HT-29 (cell line): ENCODE data around the gene MTMR10. TPM values are rescaled to one million over a fixed set of nuclear protein-coding genes. Genes with fewer than 3 reads are reported as not detected.

ENCODE experiments used
- DNase-seq: peaks from one replicate; pipeline ENCODE4 v3.0.0-alpha.2; 2015; ENCODE audit warnings: low spot score
- total RNA-seq: library from RNA; depleted of rRNA; stranded (reverse); fragments of >200 nt; shearing (Covaris generic); gene quantifications from 2 replicates; pipeline ENCODE4 v1.2.3, GENCODE V29; 2014; rRNA removed

The MTMR10 gene, protein sequence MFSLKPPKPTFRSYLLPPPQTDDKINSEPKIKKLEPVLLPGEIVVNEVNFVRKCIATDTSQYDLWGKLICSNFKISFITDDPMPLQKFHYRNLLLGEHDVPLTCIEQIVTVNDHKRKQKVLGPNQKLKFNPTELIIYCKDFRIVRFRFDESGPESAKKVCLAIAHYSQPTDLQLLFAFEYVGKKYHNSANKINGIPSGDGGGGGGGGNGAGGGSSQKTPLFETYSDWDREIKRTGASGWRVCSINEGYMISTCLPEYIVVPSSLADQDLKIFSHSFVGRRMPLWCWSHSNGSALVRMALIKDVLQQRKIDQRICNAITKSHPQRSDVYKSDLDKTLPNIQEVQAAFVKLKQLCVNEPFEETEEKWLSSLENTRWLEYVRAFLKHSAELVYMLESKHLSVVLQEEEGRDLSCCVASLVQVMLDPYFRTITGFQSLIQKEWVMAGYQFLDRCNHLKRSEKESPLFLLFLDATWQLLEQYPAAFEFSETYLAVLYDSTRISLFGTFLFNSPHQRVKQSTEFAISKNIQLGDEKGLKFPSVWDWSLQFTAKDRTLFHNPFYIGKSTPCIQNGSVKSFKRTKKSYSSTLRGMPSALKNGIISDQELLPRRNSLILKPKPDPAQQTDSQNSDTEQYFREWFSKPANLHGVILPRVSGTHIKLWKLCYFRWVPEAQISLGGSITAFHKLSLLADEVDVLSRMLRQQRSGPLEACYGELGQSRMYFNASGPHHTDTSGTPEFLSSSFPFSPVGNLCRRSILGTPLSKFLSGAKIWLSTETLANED
- total RNA-seq, result 18.8 and 24.6 TPM in 2 replicates

DNA sequence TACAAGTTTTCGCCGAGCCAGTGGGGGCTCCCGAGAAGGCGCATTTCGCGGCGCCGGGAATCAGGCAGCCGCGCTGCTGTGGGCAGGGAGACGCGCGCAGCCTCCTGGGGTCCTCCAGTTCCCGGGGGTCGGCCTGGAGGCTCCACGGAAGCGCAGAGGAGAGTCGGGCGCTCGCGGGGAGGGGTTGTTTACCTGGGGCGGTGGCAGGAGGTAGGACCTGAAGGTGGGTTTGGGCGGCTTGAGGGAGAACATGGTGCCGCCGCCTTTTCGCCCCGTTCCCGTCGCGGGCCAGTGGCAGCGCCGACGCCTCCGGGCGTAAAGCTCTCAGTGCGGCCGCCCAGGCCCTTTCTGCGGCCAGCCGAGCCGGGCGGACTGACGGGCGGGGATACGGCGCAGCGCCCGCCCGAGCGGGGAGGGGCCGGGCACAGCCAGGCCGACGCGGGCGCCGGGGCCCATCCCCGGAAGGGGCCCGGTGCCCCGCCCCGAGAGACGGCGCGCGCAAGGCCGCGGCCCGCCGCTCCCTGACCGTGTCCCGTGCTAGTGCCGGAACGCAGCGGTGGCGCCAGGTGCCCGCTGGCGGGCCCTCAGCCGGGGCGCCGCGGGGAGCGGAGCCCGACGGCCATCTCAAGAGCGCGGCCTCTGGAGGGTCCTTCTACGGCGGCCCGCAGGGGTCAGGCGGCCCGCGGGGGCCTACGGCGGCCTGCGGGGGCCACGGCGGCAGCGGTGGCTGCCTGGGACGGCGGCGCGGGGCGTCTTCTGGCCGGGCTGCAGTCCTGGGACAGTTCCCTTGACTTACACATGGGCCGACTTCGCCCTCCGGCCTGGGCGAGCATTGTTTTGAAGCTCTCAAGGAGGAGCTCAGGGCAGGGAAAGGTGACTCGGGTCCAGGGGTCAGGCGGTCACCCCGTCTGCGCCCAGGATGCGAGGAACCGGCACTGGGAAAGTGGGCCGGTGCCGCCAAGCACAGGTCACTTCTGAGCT is at the start of gene MTMR10:
Gene MTMR10 (minus strand): TSS at position 374 of the 981 bp plus-strand sequence. CDS start 122 bp downstream, at position 252.
- DNase-seq, result peak; percentile 93

DNA sequence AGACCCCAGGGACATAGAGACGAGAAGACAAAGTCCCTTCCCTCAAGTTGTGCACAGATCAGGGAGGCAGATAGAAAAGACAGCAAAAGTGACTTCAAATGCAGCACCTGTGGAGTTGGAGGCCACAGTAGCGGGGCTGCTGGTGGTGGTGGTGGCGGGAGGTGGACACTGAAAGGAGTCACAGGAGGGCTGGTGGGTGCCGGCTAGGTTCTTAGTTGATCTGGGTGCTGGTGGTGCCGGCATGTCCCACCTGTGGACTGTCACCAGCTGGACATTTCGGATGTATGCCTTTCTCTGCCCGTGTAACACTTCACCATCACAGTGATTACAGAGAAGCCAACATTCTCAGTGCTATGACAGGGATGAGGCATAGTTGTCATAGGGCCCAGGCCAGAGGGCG is 49.2 kb upstream of the MTMR10 start:
- DNase-seq, result no peak

DNA sequence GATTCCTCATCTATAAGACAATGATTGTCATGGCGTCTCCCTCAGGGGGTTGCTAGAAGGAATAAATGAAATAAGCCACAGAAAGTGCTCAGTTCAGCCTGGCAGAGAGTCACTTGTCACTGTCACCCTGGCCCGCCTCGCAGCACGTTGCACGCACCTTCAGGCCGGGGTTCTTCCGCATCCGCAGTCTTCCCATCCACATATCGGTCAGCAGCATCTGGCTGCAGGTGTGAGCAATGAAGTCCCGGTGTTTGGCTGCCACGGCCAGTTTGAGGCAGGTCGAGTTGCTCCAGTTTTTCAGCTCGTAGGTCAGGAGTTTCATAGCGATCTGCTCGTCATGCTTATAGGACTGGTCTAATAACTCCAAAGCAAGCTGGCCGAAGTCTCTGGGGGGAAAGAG is 48.5 kb upstream of the MTMR10 start:
- DNase-seq, result no peak

DNA sequence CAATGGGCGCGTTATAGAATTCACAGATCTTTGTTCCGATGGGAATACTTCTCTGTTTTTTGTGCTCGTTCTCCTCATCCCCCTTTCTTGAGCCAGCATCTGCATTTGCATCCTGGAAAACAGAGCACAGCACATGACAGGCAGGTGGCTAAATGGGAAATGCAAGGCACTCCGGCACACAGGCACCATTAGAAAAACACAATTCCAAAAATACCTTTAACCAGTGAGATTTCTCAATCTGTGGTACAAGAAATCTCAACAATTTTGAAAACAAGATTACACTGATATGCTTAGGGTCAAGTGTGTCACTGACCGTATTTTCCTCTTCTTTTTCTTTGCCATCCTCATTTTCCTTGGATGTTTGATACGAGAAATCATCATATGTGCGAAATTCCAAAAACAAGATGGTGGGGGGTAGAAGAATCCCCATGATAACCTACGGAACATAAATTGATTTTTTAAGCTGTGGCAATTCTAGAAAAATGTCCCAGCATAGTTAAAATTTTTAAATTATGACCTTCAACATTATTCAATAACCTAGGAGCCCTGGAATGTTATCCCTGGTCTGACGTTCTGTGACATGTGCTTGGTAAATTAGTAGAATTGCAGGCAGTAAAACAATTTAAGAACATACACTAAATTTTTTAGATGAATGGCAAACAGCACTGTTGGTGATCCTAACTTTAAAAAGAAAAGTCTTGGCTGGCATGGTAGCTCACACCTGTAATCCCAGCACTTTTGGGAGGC is 46.5 kb upstream of the MTMR10 start:
- no peak for DNase-seq

DNA sequence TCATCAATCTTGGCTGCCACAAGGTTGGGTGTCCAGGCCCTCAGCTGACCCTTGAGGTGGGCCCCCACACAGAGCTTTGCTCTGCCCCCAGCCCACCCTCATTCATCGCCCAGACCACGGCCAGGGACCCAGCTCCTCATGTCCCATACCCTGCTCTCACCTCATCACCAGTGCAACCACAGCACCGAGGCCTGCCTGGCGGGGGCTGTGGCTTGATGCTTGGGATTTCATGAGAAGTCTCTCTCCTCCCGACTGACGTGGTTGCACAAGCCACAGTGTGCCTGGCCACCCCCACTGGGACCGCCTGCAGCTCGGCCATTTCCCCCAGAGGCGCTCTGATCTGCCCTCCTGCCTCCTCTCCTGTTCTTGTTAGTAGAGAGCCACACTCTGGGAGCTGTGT is 45.4 kb upstream of the MTMR10 start:
- no peak for DNase-seq

DNA sequence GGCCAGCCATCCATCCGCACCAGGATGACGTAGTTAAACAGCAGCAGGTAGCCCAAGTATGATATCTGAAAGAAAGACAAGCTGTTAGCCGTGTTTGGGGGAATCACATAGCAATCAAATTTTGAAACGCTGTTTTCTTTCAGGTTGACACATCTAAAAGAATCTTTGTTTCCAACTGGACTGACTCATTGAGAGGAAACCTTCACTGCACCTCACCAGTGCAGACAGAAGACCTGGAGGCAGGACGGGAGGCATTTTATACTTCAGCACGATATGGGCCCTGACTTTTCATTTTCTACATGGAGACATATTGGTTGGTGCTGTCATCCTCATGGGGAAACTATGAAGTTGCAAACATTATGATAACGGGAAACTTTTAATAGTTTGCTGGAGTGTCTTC is 44.2 kb upstream of the MTMR10 start:
- DNase-seq, result no peak

DNA sequence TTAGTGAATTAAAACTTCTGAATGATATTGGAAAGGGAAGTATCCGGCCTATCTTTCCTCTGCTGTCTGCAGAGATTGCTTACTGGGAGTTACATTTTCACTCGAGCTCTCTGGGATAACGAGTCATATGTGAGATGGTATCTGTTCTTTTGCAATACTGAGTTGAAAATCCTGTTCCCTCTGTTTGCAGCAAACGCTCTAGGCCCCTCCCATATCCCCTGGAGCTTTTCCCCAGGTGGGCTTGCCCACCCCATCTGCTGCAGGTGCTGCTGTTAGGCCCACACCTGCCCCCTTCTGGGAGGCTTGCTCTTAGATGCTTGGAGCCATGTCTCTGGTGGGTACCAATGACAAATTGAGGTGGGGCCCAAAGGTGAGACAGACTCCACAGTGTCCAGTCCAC is 42.7 kb upstream of the MTMR10 start:
- no peak for DNase-seq

DNA sequence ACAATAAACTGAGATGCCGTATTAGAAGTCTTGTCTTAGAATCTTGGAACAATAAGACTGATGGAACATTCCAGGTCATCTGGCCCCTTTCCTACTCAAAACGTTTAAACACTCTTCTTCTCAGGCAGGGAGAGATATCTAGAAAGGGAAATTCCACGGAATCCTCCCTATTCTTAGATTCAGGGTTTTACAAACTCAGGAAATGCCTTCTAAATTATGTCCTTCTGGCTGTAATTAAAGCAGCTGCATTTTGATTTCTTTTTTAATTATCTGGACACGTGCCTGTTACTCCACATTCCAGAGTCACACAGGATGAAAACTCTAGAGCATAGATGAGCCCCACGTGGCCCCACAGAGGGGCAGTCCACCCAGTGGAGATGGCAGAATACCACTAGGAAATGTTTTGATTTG is 41.5 kb upstream of the MTMR10 start:
- DNase-seq, result no peak

DNA sequence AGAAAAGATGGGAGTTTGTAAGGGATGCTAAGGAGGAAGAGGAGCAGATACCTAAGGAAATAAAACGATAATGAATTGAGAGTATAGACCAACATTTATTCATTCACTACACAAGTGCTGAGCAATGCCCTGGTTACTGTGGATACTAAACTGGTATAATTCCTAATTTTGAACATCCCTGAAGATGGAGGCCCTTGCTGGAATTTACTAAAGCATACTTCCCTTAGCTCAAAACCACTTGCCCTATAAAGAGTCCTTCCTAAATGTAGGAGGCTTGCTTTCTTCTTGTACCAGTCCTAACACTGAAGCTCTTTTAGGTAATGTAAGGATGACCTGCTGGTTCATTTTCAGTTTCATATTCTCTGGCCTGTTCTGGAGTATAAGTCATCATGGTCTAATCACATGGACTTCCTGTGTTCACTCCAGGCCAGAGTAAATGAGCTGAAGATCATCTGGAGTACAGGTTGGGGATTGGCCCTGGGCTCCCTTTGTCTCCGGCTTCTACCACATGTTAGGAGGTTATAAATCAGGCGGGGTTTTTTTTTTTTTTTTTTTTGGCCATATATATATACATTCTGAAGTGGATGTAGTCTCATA is 40.1 kb upstream of the MTMR10 start:
- no peak for DNase-seq

DNA sequence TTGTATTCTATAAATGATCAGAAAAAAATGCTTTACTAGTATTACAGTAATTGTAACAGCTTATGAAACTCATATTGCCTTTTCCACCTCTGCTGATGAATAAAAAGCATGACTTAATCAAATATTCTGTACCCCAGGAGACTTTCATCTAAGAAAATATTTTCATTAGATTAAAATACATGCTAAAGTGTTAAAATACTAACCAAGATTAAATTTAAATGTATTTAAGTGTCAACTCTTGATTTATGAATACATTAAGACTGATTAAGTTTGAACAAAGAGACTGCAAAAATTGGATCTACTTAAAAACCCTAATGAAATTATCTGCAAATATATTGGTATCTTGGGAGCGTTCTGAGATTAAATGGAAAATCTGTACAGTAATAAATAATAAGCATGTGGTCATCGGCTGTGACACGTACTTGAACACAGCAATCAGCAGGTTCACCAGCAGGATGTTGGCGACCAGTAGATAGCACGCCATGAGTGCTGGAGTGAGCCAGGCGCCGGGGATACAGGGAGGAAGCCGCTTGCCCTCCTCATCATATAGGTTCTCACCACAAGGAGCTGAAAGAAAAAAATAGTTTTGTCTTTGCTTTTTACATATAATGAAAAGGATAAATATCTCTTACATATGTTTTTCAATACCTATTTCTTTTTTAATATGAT is 36.6 kb upstream of the MTMR10 start:
- no peak for DNase-seq

DNA sequence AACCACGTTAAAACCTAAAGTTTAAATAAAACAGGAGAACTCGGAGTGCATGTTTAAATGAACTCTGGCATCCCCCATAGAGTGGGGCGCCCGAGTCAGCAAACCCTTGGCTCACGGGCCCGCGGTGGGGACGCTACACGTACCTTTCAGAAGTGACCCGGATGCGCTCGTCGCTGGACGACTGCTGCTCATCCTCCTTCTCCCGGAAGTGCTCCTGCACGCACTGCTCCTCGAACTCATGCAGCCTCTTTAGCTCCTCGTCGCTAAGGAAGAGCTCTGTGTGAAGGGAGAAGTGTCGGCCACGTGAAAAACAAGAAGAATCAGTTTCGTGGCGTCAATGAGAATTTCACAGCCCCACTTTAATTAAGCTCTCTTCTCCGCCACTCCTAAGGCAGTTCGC is 34.6 kb upstream of the MTMR10 start:
- no peak for DNase-seq

DNA sequence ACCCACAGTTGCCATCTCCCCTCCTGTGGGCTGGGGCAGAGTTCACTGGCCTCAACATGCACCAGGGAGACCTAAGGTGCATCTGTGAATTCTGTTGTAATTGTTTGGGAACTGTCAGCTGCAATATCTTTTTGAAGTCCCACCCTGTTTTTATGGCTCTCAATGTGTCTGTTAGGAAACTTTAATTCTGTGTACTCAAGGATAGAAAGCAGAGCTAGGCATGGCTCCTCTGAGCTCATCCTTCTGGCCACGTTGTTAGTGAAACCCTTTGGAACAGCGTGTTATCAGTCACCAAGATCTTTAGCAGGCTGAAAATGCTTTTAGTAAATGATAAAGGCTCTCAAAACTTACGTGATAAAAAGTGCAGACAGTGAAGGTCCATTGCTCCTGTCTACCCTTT is 33.6 kb upstream of the MTMR10 start:
- DNase-seq, result peak; percentile 21

DNA sequence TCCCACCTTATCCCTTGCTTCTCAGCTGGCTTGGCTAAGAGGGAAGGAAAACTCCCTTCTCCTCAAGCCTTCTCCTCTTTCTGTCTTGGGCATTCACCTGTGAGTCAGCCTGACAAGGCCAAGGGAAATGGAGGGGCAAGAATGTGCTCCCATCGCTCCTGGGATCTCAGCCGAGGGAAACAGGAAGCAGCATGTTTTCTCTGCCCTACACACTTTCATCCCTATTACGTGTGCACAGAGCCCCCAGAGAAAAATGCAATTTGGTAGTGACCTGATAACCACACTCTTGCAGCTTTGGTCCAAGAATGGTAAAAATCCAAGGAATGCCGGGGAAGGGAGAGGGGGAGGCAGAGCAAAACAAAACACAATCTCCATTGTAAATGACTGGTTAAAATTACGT is 32.9 kb upstream of the MTMR10 start:
- DNase-seq, result peak; percentile 19

DNA sequence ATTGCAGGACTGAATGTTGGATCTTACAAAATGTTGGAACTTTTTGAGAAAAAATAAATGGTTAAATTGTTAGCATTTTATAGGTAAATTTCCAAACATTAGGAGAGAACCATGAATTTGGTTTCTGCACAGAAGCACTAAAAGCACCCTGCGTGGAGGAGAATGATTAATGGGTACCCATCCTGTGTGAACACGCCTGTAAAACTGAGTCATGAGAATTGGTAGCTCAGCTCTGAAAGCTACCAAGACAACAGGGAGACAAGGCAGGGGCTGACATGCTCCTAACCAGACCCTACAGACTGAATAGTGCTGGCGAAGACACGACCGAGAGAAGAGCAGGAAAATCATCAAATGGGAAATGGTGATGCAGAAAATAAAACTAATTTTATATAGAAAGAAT is 32.4 kb upstream of the MTMR10 start:
- no peak for DNase-seq

DNA sequence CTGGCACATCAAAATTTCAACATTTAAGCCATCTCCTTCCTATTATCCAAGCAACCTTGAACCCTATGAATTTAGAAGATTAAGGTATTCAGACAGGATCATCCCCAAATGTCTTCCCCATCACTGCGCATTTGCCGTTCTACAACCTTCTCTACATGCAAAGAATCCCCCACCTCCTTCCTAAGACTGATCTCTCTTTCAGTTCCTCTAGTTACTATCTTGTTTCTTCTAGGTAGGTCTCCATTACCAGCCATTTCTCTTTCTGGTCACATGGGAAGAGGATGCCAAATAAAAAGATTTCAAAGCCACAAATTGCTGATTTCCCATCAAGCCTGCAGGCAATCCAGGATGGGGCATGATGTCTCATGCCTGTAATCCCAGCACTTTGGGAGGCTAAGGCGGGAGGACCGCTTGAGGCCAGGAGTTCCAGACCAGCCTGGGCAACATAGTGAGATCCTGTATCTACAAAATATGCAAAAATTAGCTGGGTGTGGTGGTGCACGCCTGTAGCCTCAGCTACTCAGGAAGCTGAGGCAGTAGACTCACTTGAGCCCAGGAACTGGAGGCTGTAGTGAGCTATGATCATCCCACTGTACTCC is 29.7 kb upstream of the MTMR10 start:
- no peak for DNase-seq

DNA sequence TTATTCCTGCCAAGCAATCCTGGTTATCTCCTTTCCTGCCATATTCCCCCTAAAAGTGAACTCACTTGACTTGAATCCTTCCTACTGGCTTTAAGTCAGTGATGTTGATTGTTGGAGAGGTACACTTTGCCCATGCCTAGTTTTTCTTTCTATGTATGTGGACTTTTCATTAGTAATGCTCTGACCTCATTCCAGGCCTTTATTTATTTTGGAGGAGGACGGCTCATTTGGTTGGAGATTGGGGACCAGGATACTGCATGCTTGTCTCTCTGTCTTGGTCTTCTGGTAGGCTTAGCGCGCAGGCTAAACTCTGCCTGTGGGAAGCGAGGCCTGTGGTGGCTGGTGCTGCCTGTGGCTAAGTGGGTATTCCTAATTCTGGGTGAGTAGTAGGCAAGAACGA is 29.1 kb upstream of the MTMR10 start:
- no peak for DNase-seq

DNA sequence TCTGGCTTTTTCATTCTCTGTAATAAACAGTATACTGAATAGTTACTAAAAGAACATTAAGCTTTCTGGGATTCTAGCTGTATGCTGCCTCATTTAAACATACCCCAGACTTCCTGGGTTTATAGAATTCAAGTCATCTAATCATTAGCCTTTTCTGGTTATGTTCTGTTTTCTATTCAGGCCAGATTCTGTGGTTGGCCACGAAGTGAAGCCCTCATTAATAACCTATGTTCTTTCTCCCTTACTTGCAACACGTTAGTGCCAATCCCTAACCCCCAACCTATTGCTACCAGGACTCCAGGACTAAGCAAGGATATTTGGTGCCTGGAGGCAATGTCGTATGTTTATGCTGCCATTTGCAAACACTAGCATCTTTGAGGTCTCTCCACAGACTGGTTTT is 28.6 kb upstream of the MTMR10 start:
- no peak for DNase-seq

DNA sequence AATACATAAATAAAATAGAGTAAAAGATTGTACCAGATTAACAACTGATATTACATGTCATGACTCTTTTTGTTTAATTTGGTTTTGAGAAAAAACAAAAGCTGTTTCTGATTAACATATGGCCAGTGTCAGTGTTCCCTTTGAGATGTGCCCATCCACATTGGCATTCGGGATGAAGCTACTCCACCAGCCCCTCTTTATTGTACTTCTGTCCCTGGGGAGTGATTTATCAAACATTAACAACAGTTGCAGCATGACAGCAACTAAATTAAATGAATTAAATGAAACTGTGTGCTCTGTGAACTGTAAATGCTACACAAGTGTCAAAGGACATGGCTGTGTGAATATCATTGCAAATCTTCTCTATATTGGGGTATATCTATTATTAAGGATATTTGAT is 25.9 kb upstream of the MTMR10 start:
- no peak for DNase-seq

DNA sequence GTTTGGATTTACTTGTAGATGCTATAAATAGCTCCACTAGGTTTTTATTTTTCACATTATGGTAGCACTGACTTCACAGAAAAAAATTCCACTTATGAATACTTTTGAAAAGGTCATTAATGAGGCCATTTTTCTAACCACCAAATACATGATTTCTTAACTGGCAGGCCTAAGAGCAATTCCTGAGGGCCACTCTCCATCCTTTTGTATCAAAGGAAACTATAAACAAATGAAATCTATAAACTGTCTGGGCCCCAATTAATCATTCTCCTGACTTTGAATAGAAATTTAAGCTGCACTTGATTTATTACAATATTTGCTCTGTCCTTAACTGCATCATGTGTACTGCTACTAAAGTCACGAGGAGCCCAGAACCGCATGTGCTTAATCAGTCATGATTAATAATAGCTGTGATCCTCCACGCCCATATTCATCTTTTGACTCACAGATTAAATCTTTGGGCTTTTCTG is 25.1 kb upstream of the MTMR10 start:
- DNase-seq, result no peak

DNA sequence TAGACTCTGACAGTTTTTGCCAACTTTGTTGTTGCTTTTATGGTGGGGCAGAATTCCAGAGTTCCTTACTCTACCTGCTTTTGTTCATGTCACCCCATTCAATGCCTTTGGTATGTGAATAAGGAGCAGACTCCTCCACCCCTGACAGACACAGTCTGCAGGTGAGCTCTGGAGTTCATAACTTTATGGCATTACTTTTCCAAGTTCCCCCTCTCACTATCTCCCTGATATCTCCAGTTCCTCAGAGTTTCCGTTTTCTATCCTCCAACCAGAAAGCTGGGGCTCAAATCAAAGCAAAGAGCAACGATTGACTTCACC is 23.1 kb upstream of the MTMR10 start:
- no peak for DNase-seq
